Sigmoid colon (tissue), 3 donors: ENCODE results near the gene EFCAB5.
"Not testable (repeated sequence)": the region's sequence is repeated elsewhere in the genome, so short reads cannot be mapped to it uniquely, and the experiment has no call there.

ENCODE experiments used
- POLR2A ChIP-seq, 2 donors: fragments of 450-650 bp; IDR thresholded peaks; one replicate each; pipeline ENCODE4 v1.6.1; 2016; ENCODE audit warnings: antibody characterized with exemption in 2 of 2, mild to moderate bottlenecking in 2 of 2, moderate library complexity in 2 of 2
- TF ChIP-seq, protein P1 (sequence below), 4 experiments: fragments of 450-650 bp in 3 of 4; fragments of 200-600 bp in 1 of 4; IDR thresholded peaks; one replicate each; pipeline ENCODE4 v1.5.1; 2016 to 2019; ENCODE audit warnings: antibody characterized with exemption in 4 of 4, mild to moderate bottlenecking in 3 of 4, moderate library complexity in 2 of 4

DNA sequence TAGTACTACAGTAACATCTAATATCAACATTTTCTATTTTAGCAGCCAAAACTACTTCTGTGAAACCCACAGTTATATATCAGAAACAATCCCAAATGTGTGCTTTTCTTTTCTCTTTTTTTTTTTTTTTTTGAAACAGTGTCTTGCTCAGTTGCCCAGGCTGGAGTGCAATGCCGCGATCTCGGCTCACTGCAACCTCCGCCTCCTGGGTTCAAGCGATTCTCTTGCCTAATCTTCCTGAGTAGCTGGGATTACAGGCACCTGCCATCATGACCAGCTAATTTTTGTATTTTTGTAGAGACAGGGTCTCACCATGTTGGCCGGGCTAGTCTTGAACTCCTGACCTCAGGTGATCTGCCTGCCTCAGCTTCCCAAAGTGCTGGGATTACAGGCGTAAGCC, 177.2 kb downstream of the EFCAB5 start:
- TF ChIP-seq, protein P1, sequence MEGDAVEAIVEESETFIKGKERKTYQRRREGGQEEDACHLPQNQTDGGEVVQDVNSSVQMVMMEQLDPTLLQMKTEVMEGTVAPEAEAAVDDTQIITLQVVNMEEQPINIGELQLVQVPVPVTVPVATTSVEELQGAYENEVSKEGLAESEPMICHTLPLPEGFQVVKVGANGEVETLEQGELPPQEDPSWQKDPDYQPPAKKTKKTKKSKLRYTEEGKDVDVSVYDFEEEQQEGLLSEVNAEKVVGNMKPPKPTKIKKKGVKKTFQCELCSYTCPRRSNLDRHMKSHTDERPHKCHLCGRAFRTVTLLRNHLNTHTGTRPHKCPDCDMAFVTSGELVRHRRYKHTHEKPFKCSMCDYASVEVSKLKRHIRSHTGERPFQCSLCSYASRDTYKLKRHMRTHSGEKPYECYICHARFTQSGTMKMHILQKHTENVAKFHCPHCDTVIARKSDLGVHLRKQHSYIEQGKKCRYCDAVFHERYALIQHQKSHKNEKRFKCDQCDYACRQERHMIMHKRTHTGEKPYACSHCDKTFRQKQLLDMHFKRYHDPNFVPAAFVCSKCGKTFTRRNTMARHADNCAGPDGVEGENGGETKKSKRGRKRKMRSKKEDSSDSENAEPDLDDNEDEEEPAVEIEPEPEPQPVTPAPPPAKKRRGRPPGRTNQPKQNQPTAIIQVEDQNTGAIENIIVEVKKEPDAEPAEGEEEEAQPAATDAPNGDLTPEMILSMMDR (IDR thresholded peaks at IDR 0.05), result not testable (repeated sequence)
- not testable (repeated sequence) for TF ChIP-seq POLR2A (IDR thresholded peaks at IDR 0.05)
